K562 (cell line): ENCODE results near the gene POMT1. TPM values are rescaled to one million over a fixed set of nuclear protein-coding genes. Genes with fewer than 3 reads are reported as not detected.

ENCODE experiments used
- ATAC-seq: fragments of 200-7000 bp; cut with Tn5 transposase; 3 replicates; pipeline ENCODE4 v1.9.1; 2020; ENCODE audit warnings: moderate library complexity
- BruUV-seq: library from RNA; stranded (reverse); fragments of 400-500 nt; replicated peaks from 2 replicates; lab custom pipeline; 2021; lab: Mats Ljungman, UMichigan
- CTCF ChIA-PET: fragments of 300-600 bp; formaldehyde crosslinking; extraction: SDS; loops from one replicate; lab custom pipeline; 2021; ENCODE audit warnings: low intra/inter-chr PET ratio; lab: Yijun Ruan, JAX
- POLR2A ChIA-PET: fragments of 300-600, 350-650 bp; sonication (Branson Sonifier 250); formaldehyde crosslinking; extraction: SDS; loops from one replicate; lab custom pipeline; 2021; ENCODE audit warnings: antibody characterized with exemption, inconsistent platforms; lab: Yijun Ruan, JAX
- DNase-seq, 4 experiments: peaks; one replicate each; pipeline versions ENCODE4 v3.0.0 to v3.0.0-alpha.2; 2011 to 2018; ENCODE audit warnings: low spot score in 3 of 4, mixed read lengths in 3 of 4; ENCODE audit errors: extremely low read depth in 1 of 4
- FAIRE-seq: peaks from 2 replicates; lab custom pipeline; 2011; peaks lifted over from hg19 to GRCh38; lab: Jason Lieb, UNC
- H2AFZ ChIP-seq: 2 replicates; pipeline ENCODE4 v1.6.0; 2011; ENCODE audit warnings: low read depth, low read length, control low read depth, inconsistent platforms
- H3K27ac ChIP-seq: fragments of 200-600 bp; 3 replicates; pipeline ENCODE4 v1.8.0; 2011; ENCODE audit warnings: low read depth, mild to moderate bottlenecking, control low read depth, inconsistent platforms, low read length, moderate library complexity, mixed read lengths; ENCODE audit errors: extremely low read depth
- H3K27me3 ChIP-seq, 2 experiments: fragments of 300-600 bp in 1 of 2; 2 replicates in 1 of 2; 3 replicates in 1 of 2; pipeline versions ENCODE4 v1.6.0 to v1.8.0; 2011; ENCODE audit warnings: inconsistent platforms in 2 of 2, low read length in 2 of 2, mild to moderate bottlenecking in 1 of 2, mixed read lengths in 1 of 2, moderate library complexity in 1 of 2; ENCODE audit not compliant: control insufficient read depth in 2 of 2, insufficient read depth in 2 of 2
- H3K36me3 ChIP-seq: fragments of 300-600 bp; 3 replicates; pipeline ENCODE4 v1.8.0; 2011; ENCODE audit warnings: mild to moderate bottlenecking, low read length, inconsistent platforms; ENCODE audit not compliant: control insufficient read depth, insufficient read depth
- H3K4me1 ChIP-seq, 2 experiments: fragments of 200-600 bp in 1 of 2; replicated peaks in 1 of 2; 2 replicates in 1 of 2; 3 replicates in 1 of 2; pipeline versions ENCODE4 v1.5.1 to v1.8.0; 2011; ENCODE audit warnings: inconsistent platforms in 2 of 2, low read length in 2 of 2, mild to moderate bottlenecking in 1 of 2, mixed read lengths in 1 of 2, moderate library complexity in 1 of 2; ENCODE audit not compliant: control insufficient read depth in 2 of 2, insufficient read depth in 2 of 2
- H3K4me2 ChIP-seq: 2 replicates; pipeline ENCODE4 v1.6.1; 2011; ENCODE audit warnings: low read length, control low read depth, inconsistent platforms, mixed read lengths; ENCODE audit not compliant: insufficient read depth
- H3K4me3 ChIP-seq: fragments of 200-600 bp; sonication (generic), shearing (Covaris generic); 2 replicates; pipeline ENCODE4 v1.5.1; 2016; ENCODE audit warnings: control low read depth, inconsistent platforms
- H3K79me2 ChIP-seq: fragments of 200-600 bp; 3 replicates; pipeline ENCODE4 v1.8.0; 2011; ENCODE audit warnings: low read length, inconsistent platforms; ENCODE audit not compliant: control insufficient read depth, insufficient read depth
- H3K9ac ChIP-seq, 2 experiments: 2 replicates each; pipeline versions ENCODE4 v1.6.0 to v1.6.1; 2011; ENCODE audit warnings: low read depth in 2 of 2, low read length in 2 of 2, control low read depth in 1 of 2, inconsistent platforms in 1 of 2, mild to moderate bottlenecking in 1 of 2, mixed read lengths in 1 of 2; ENCODE audit not compliant: insufficient read depth in 1 of 2
- H3K9me1 ChIP-seq: one replicate; pipeline ENCODE4 v1.6.0; 2011; ENCODE audit warnings: inconsistent platforms, mild to moderate bottlenecking, low read length, moderate library complexity; ENCODE audit not compliant: control insufficient read depth, insufficient read depth
- H3K9me3 ChIP-seq: replicated peaks from 2 replicates; pipeline ENCODE4 v1.5.1; 2011; ENCODE audit warnings: low read depth, low read length, inconsistent platforms; ENCODE audit not compliant: control insufficient read depth, insufficient read depth
- H4K20me1 ChIP-seq: replicated peaks from 2 replicates; pipeline ENCODE4 v1.6.1; 2011; ENCODE audit warnings: low read length, inconsistent platforms, mixed read lengths; ENCODE audit not compliant: control insufficient read depth, insufficient read depth
- ARHGAP35 ChIP-seq: fragments of 450-650 bp; IDR thresholded peaks from 2 replicates; pipeline ENCODE4 v1.6.1; 2018; ENCODE audit not compliant: partially characterized antibody
- BRD9 ChIP-seq: fragments of 450-650 bp; IDR thresholded peaks from 2 replicates; pipeline ENCODE4 v1.6.1; 2018; ENCODE audit warnings: low read depth; ENCODE audit not compliant: partially characterized antibody
- CTBP1 ChIP-seq: fragments of 450-650 bp; IDR thresholded peaks from 2 replicates; pipeline ENCODE4 v1.6.1; 2016; ENCODE audit warnings: borderline replicate concordance
- POLR2H ChIP-seq: IDR thresholded peaks from 2 replicates; pipeline ENCODE4 v1.6.1; 2016; ENCODE audit warnings: missing genetic modification characterization, low read depth, mild to moderate bottlenecking, control low read depth, missing compliant biosample characterization, moderate library complexity
- RBM15 ChIP-seq: fragments of 200-400 bp; formaldehyde crosslinking; IDR thresholded peaks from 2 replicates; pipeline ENCODE4 v1.6.1; 2018; ENCODE audit warnings: mild to moderate bottlenecking, low read length, moderate library complexity; ENCODE audit not compliant: insufficient read depth
- SETDB1 ChIP-seq: IDR thresholded peaks from one replicate; pipeline ENCODE4 v1.6.1; 2012; ENCODE audit warnings: low read length, control low read depth, inconsistent platforms
- STAT5A ChIP-seq: IDR thresholded peaks from 2 replicates; pipeline ENCODE4 v1.6.1; 2012; ENCODE audit warnings: low read length, inconsistent platforms, borderline replicate concordance
- ZNF253 ChIP-seq: fragments of 250-450 bp; sonication (Bioruptor Pico); conservative IDR thresholded peaks from 2 replicates; pipeline ENCODE4 v1.6.1; 2021; ENCODE audit warnings: mild to moderate bottlenecking
- WGBS: fragments of 100-300 bp; shearing (Covaris generic); methylation state at CpG from one replicate; pipeline ENCODE4 v1.1.6; 2016; ENCODE audit warnings: low coverage, mixed read lengths; ENCODE audit not compliant: insufficient coverage; ENCODE audit errors: missing lambda C conversion rate; 5-methylcytosine and 5-hydroxymethylcytosine counted together
- in situ Hi-C: fragments of 300-500 bp; cut with MboI; formaldehyde crosslinking; loops from 4 replicates; pipeline ENCODE4 v1.15.0; 2018; ENCODE audit warnings: inconsistent platforms, mixed read lengths
- intact Hi-C: fragments of 100-400 bp; cut with micrococcal nuclease; formaldehyde crosslinking; loops from 2 replicates; pipeline ENCODE4 v1.14.2; 2022
- polyA plus RNA-seq, 8 experiments: library from polyadenylated mRNA; depleted of rRNA in 4 of 8; stranded (reverse) in 5 of 8; unstranded in 3 of 8; fragments of >200 nt; fragmentation: Nextera tagmentation in 2 of 8; fragmentation: Illumina TruSeq in 1 of 8; extraction: Ambion mirVana in 2 of 8; extraction: Trizol in 1 of 8; gene quantifications; 2 replicates each; pipeline versions ENCODE4 v1.2.1 to v1.2.3, GENCODE V29; 2011 to 2014; ENCODE audit warnings: inconsistent platforms in 1 of 8, missing spikeins in 1 of 8
- total RNA-seq, 7 experiments: library from RNA; depleted of rRNA in 6 of 7; stranded (reverse); fragments of >200 nt in 6 of 7; fragmentation: Illumina TruSeq in 2 of 7; extraction: Trizol in 2 of 7; gene quantifications; 2 replicates each; pipeline versions ENCODE4 v1.2.1 to v1.2.3, GENCODE V29; 2011 to 2021; ENCODE audit warnings: low replicate concordance in 1 of 7
- TF ChIP-seq, protein P1 (sequence below), 2 experiments: fragments of 450-650 bp in 1 of 2; sonication (generic) in 1 of 2; formaldehyde crosslinking in 1 of 2; IDR thresholded peaks in 1 of 2; conservative IDR thresholded peaks in 1 of 2; 2 replicates each; pipeline versions ENCODE4 v1.6.1 to v1.8.1; 2016 to 2023; ENCODE audit warnings: mild to moderate bottlenecking in 2 of 2, moderate library complexity in 2 of 2, inconsistent platforms in 1 of 2, missing genetic modification reagents in 1 of 2

Gene POMT1
- total and polyA plus RNA-seq, 9 of the 15 experiments (the other 6 are each of a cell fraction or from before 2014, with no cell fraction given) = 1.8 to 23.5 (median 14.6) TPM

DNA sequence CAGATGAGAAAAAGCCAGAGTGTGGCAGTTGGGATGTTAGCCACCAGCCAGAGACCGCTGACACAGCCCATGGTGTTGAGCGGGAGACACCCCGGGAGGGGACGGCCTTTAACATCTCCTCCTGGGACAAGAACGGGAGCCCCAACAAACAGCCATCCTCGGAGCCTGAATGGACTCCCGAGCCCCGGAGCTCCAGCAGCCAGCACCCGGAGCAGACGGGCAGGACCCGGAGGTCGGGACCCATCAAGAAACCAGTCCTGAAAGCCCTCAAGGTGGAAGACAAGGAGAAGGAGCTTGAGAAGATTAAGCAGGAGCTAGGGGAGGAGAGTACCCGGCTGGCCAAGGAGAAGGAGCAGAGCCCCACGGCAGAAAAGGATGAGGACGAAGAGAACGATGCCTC lies 28.0 kb upstream of the POMT1 start:
- Histone ChIP-seq H3K27me3 (no peaks in the 10 kb centered on the region), H2AFZ (no peak overlapping the region), H3K9me1 (no peaks in the 10 kb centered on the region), H3K79me2 (no peaks in the 10 kb centered on the region), H3K4me3 (no peak overlapping the region), H4K20me1 (no peaks in the 10 kb centered on the region), H3K9ac (no peak overlapping the region), H3K4me1 (peaks cover 0 to 7% of the 10 kb centered on the region in 2 experiments; a peak in 1 of 5 replicates), H3K36me3 (peaks cover 97% of the 10 kb centered on the region), H3K27ac (no peak overlapping the region), H3K9me3 (no peaks in the 10 kb centered on the region), H3K4me2 (no peak overlapping the region)
- WGBS = 81% methylated on average over 13 of the region's 16 CpGs
- in situ Hi-C loops = loop anchor here (10.0 to 25.0 kb wide), 2 partner anchors 120 to 762 kb away; no protein-coding TSS in a partner anchor
- DNase-seq (no peak), FAIRE-seq (no peak), ATAC-seq (no peak)
- POLR2A ChIA-PET = interaction anchor here (1.0 to 1.3 kb wide), 2 partner anchors 26 to 259 kb away, joined by 3 read pairs; no protein-coding TSS in a partner anchor
- BruUV-seq = no TSS peak
- CTCF ChIA-PET = no interaction called here
- TF ChIP-seq ARHGAP35 (no peak), SETDB1 (no peak), POLR2H (no peak), BRD9 (no peak), ZNF253 (CRISPR knock-in tag) (no peak), CTBP1 (no peak), RBM15 (no peak), STAT5A (no peak)
- TF ChIP-seq, protein P1, sequence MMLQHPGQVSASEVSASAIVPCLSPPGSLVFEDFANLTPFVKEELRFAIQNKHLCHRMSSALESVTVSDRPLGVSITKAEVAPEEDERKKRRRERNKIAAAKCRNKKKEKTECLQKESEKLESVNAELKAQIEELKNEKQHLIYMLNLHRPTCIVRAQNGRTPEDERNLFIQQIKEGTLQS (IDR thresholded peaks at IDR 0.05) = no peak
- TF ChIP-seq, protein P1 (CRISPR knock-in tag; conservative IDR thresholded peaks at IDR 0.05) = no peak
- intact Hi-C loops = loop anchor here (5.0 kb wide), 1 partner anchor 122 kb away; no protein-coding TSS in a partner anchor
